Activated CD8-positive, alpha-beta memory T cell treated with anti-CD3 and anti-CD28 coated beads, Interleukin-2, amount 50 U/mL, for 1 hour (primary cell): ENCODE results near the gene NHP2.
A peak's percentile ranks its signal among the peaks of the same experiment; 100 is the strongest.
"Not testable (repeated sequence)": the region's sequence is repeated elsewhere in the genome, so short reads cannot be mapped to it uniquely, and the experiment has no call there.

Source experiments
- DNase-seq: peaks from one replicate; pipeline ENCODE4 v3.0.0-alpha.2; 2020; ENCODE audit errors: extremely low read depth

Gene NHP2

DNA sequence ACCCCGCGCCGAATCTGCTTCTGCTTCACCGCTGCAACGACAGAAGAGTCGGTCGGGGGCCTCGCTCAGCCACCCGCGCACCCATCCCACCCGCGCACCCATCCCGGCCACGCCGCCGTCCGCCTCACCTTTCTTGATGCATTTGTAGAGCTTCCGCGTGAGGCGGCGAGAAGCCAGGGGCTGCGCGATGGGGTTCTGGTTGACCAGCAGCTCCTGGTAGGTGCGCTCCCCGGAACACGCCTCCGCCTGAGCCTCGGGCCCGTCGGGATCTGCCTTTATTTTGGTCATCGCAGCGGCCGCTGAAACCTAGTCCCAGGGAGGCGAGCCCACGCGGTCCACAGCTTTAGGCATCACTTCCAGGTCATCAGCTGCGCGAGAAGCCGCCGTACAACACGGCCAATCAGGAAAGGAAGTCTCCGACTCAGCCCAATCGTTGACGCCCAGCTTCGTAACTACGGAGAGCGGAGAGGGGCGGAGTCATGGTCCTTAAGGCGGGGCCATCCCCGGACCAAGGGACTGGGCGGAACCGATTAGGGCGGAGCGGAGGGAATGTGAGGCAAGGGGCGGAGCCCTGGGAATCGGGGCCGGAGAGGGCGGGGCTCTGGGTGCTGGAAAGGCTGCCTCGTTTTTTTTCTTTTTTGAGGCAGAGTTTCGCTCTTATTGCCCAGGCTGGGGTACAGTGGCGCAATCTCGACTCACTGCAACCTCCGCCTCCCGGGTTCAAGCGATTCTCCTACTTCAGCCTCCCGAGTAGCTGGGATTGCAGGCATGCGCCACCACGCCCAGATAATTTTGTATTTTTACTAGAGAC is at the start of gene NHP2:
TSS of gene NHP2 (minus strand) at position 356 of the 811 bp plus-strand sequence. CDS start at position 288, 68 bp downstream.
- peak; percentile 86 for DNase-seq

DNA sequence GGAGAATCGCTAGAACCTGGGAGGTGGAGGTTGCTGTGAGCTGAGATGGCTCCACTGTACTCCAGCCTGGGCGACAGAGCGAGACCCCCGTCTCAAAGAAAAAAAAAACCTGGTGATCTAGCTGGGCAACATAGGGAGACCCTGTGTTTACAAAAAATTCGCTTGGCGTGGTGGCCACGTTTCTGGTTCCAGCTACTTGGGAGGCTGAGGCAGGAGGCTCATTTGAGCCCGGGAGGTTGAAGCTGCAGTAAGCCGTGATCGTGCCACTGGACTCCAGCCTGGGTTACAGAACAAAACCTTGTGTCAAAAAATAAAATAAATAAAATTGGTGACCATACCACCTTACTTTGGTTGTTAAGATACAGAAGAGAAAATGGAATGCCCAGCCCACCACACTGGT is 48.9 kb upstream of the NHP2 start:
- no peak for DNase-seq

DNA sequence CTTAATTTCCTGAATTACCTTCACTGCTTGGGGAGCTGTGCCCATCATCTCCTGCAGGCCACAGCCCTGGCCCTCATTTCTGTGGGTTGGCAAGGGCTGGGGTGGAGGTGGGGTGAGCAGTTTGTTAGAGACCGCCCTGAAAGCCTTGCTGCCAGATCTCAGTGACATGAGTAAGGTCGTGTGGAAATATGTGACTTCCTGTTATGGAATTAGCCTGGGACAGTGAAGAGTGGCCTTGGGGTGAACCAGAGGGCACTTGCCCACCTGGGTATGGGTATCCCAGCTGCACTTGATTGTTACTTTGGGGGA is 48.2 kb upstream of the NHP2 start:
- no peak for DNase-seq

DNA sequence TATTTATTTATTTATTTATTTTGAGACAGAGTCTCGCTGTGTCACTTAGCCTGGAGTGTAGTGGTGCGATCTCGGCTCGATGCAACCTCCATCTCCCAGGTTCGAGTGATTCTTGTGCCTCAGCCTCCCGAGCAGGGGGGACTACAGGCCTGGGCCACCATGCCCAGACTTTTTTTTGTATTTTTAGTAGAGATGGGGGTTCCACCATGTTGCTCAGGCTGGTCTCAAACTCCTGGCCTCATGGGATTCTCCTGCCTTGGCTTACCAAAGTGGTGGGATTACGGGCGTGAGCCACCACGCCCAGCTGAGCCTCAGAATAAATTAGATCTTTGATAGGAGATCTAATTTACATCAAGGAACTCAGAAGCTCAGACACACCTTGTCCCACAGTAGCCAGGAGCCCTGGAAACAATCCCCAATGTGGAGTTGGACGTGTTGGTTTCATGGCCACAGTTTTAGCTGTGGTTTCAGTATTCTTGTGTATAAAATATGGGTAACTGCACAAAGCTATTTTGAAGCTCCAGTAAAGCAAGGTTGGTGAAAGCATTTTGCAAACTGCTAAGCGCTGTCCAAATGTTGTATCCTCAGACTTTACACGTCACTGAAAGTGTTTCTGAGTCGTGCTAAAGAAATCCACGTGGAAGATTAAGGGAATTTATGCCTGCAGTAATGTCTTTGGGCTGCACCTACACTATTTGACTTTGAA is 47.7 kb upstream of the NHP2 start:
- DNase-seq, result no peak

DNA sequence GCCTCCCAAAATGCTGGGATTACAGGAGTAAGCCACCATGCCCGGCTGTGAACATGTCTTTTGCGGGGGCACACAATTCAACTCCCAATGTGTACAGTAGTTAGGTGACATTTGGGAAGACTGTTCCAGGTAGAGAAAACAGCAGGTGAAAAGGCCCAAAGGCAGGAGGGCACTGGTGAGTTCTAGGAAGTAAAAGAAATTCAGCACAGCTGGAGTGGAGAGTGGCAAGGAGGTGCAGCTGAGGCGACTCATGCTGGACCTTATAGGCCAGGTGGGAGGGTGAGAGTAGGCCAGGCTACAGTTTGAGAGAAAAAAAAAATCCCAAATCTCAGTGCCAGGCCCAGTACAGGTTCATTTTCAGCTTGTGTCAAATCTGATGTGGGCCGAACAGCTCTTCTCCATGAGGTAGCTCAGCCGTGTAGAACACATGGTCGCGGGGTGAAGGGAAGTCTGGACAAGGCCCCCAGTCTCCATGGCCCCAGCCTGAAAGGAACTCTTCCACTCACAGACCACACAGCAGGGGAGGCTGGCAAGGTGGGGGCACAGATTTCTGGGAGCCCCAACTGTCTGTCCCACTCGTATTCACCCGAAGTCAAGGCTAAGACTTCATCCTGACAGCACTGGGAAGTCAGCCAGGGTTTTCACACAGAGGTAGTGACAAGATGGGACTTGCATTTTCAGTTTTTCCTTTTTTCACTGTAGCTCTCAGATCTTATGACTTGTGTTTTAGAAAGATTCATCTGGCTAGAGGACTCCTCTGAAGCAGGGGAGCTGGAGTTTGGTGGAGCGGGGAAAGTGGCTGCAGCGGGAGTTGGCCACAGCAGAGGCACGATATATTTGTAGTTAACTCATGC is 46.1 kb upstream of the NHP2 start:
- DNase-seq, result no peak

DNA sequence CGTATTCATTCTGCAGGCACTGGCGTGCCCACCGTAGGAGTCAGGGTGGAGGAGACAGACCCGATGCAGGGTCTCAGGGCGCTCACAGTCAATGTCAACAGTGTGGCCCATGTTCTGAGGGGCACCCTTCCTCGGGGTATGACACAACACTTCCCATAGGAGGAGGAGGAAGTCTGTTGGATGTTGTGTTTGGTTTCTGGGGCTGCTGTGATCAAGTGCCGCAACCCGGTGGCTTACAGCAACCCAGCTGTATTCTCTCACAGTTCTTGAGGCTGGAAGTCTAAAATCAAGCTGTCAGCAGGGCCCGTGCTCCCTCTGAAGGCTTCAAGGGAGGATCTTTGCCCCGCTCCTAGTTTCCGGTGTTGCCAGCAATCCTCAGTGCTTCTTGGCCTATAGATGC is 45.0 kb upstream of the NHP2 start:
- no peak for DNase-seq

DNA sequence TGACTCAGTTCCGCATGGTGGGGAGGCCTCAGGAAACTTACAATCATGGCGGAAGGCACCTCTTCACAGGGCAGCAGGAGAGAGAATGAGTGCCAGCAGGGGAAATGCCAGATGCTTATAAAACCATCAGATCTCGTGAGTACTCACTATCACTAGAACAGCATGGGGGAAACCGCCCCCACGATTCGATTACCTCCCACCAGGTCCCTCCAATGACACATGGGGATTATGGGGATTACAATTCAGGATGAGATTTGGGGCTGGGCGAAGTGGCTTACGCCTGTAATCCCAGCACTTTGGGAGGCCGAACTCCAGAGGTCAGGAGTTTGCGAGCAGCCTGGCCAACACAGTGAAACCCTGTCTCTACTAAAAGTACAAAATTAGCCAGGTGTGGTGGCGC is 44.5 kb upstream of the NHP2 start:
- DNase-seq, result not testable (repeated sequence)

DNA sequence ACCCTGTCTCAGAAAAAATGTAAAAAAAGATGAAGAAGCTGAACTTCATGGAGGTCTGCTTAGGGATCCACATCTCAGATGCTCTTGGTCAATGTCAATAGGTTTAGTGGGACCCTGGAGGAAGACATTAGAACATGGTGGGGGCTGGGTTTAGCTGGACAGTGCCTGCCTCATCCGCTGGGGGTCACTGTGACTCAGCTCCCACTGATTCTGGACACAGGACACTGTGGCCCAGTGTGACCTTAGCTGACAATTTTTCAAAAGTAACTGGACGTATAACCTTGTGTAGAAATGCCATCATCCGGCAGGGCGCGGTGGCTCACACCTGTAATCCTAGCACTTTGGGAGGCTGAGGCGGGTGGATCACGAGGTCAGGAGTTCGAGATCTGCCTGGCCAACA is 43.3 kb upstream of the NHP2 start:
- DNase-seq, result no peak

DNA sequence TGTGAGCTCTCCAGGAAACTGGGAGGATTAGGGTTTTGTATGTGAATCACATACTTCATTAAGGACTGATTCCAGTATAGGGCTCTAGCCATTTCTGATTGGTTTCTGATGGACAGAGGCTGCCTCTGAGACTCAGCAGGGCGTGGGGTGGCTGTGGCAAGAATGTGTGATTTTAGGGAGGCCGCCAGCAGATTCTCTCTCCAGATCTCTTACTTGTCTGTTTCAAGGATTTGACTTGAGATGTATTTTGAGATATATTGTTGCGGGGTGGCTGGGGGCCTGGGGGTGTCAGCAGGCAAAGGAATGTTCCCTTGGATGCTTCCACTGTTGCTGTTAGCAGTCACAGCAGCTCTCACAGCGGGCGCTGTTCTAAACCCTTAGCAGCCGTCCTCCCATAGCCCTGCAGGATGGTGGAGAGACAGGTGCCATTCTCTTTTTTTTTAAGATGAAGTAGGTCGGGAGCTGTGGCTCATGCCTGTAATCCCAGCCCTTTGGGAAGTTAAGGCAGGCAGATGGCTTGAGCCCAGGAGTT is 42.7 kb upstream of the NHP2 start:
- DNase-seq, result no peak

DNA sequence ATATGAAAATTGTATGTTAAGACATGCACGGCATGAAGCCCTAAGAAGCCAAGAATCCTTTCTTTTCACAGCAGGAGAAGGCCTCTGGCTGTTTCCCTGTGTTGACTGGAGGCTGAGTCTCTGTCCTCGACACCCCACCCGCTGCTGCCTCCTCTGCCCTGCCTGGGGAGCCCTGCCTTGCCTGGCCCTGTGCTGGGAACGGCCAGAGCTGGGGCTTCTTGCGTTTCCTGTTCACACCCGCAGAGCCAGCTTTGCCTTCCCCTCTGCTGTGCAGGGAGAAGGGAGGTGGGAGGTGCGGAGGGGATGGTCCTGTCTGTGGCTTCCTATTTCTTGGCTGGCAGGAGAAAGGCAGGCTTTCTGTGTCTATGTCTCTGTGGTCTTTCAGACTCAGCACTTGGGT is 40.3 kb upstream of the NHP2 start:
- DNase-seq, result no peak

DNA sequence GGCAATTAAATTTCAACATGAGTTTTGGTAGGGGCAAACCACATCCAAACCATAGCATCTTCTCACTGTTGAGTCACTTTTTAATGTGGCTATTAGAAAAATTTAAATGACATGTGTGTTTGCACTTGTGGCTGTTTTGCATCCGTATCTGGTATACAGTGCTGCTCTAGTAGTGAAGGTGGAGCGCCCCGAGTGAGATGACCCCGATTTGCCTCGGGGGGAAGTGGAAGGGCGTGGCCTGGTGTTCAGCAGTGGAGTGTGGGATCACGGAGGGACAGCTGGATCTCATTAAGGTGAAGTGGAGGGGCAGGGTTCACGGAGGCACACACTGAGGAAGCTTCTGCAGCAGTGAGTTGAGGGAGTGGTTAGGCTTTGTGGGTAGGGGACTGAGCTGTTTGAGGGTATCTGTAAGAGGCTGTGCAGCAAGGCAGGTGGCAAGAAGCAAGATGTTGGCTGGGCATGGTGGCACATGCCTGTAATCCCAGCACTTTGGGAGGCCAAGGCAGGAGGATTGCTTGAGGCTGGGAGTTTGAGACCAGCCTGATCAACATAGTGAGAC is 39.6 kb upstream of the NHP2 start:
- no peak for DNase-seq

DNA sequence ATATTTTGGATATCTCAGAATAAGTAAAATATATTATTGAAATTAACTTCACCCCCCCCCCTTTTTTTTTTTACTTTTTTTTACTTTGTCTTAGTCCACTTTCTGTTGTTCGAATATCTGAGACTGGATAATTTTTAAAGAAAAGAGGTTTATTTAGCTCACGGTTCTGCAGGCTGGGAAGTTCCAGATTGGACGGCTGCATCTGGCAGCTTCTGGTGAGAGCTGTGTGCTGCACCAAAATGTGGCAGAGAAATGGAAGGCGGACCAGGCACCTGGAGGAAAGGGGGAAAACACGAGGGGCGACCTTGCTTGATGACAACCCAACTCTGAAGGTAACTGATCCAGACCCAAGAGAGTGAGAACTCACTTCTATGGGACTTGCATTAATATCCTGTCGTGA is 39.1 kb upstream of the NHP2 start:
- no peak for DNase-seq

DNA sequence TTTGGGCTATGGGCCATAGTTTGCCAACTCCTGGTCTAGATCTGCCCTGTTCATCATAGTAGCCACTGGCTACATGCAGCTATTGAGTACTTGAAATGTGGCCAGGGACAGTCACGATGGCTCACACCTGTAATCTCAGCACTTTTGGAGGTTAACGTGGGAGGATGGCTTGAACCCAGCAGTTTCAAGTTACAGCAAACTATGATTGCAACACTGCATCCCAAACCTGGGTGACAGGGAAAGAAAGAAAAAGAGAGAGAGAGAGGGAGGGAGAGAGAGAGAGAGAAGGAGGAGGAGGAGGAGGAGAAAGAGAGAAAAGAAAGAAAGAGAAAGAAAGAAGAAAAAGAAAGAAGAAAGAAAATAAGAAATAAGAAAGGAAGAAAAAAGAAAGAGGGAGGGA is 38.6 kb upstream of the NHP2 start:
- no peak for DNase-seq

DNA sequence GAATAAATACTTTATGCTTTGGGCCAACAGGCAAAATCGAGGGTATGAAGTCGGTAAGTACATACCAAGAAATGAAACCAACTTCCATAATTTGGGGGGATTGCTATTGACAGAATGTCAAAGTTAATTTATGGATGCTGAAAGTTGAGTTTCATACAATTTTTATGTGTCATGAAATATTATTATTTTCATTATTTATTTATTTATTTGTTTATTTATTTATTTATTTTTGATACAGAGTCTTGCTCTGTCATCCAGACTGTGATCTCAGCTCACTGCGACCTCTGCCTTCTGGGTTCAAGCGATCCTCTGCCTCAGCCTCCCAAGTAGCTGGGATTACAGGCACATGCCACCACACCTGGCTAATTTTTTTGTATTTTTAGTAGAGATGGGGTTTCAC is 38.0 kb upstream of the NHP2 start:
- DNase-seq, result no peak

DNA sequence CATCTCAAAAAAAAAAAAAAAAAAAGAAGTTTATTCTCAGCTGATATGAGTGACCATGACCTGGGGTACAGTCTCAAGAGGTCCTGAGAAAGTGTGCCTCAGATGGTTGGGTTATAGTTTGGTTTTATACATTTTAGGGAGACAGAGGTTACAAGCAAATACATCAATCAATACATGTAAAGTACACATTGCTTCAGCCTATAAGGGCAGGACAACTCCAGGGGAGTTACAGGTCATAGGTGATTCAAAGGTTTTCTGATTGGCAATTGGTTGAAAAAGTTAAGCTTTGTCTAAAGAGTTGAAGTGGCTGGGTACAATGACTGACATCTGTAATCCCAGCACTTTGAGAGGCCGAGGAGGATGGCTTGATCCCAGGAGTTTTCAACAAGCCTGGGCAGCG is 35.7 kb upstream of the NHP2 start:
- DNase-seq, result no peak

DNA sequence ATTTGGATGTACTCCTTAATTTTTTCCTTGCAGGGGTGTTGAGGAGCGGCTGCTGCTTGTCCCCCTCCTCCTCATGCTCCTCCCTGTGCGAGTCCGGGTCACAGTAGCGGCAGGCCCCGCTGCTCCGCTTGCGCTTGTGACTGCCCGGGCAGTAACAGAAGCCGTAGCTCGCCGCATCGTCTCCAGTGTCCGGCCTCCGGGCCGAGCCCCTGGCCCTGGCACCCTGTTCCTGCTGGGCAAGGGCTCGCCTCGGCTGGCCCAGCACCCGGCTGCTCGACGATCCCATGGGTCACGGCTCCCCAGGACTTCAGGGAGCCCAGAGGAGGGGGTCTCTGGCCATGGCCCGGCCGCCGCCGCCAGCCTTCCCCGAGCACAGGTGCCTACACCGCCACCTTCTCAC is 33.3 kb upstream of the NHP2 start, which contains the start of gene GMCL2:
TSS of gene GMCL2 (minus strand) at position 358 of the 400 bp plus-strand sequence. CDS start at position 286, 72 bp downstream.
- DNase-seq, result no peak

DNA sequence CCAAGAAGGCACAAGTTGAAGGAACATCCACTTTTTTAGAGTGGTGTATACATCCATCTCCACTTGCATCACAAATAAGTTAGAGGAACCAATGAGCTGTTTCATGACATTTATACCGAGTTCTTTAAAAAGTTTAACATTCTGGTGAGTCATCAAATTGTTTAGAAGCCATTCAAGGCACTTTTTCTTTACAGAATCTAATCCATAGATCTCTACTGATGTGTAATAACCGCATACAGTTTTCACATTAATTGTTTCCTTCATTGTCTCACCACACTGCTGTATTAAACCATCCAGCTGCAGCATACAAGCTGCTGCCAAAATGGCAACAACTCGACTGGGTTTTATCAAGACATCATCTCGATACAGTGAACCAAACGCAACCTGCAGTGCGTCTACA is 32.7 kb upstream of the NHP2 start:
- DNase-seq, result no peak

DNA sequence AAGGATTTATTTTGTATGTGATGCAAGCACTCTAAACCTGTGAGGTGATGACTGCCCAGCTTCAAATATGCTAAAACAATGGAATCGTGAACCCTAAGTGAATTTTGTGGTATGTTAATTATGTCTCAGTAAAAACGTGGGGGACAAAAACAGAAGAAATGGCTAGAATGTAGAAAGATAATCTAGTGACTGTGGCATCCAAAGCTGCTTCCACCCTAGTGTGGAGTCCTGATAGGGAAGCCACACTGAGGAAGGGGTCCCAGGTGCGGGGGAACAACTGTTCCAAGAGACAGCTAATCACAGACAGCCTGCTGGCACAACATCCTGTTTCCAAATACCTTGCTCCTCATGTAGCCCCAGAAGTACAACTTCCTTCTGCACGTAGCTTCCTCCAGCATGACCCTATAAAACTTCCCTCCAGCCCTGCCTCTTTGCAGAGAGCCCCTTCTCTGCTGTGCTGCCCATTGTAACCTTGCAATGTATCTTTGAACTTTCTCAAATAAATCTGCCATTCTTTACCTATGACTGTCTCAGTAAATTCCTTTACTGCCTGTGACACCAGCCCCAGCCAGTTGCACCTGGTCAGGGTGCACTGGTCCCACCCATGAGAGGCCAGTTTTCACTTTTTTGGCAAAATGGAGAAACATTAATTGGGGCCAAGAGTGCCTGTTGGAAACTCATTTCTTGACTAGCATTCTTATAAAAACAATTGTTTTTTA is 28.6 kb upstream of the NHP2 start:
- no peak for DNase-seq

DNA sequence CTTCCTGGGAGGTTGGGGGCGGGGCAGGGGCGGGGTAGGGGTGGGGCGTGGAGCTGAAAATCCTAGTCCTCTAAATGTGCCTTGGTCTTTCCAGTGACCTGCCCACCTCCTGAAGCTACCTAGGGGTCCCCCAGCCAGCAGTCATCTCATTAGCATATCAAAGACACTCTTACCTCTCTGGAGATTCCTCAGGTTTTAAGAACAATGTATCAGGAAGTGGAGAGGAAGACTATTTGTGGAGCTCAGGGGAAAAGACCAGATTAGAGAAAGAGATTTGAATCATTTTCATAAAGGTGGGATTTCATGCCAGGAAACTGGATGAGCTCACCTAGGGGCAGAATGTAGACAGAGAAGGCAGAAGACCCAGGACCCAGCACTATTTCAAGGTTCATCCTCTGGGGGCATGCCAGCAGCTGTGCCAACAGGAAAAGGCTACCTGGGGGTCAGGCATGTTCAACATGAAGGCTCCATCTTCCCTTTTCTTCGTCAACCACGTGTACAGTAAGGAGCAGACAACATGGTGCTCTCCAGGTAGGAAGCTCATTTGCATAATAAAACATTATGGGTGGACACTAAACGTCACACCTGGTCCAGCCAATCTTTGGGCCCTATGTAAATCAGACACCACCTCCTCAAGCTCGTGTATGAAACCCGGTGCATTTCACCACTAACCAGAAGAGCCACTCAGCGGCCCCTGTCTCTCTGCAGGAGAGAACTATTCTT is 26.6 kb upstream of the NHP2 start:
- DNase-seq, result no peak

DNA sequence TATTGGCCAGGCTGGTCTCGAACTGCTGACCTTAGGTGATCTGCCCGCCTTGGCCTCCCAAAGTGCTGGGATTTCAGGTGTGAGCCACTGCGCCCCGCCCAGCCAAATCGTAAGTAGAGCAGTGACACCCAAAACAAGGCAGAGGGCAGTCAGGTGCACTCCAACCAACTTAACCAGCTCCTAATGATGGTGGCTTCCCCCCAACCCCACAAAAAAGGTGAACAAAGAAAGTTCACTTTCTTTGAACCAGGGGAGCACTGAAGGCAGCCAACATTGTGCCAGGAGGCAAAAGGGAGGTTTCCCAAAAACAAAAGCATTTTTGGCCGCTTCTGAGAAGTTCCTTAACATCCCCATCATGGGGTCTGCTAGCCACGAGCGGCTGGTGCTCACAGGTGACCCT is 23.9 kb upstream of the NHP2 start:
- DNase-seq, result no peak

DNA sequence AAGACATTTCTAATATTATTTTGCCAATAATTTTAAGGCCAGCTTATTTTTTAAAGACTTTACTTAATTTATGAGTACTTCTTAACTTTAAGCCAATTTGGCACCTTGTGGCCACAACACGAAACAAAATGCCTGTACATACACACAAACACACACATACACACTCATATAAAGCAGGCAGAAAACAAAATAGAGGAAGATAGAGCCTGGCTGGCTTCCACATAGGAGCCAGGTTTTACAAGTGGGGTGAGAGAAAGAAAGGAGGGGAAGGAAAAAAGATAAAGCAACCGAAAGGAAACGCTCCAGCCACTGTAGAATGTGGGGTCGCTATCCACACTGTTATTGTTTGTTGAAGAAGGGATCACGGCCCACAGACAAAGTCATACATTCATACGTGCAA is 23.1 kb upstream of the NHP2 start:
- no peak for DNase-seq
